Measurements from ENCODE around the gene LITAFD.

The LITAFD gene

DNA sequence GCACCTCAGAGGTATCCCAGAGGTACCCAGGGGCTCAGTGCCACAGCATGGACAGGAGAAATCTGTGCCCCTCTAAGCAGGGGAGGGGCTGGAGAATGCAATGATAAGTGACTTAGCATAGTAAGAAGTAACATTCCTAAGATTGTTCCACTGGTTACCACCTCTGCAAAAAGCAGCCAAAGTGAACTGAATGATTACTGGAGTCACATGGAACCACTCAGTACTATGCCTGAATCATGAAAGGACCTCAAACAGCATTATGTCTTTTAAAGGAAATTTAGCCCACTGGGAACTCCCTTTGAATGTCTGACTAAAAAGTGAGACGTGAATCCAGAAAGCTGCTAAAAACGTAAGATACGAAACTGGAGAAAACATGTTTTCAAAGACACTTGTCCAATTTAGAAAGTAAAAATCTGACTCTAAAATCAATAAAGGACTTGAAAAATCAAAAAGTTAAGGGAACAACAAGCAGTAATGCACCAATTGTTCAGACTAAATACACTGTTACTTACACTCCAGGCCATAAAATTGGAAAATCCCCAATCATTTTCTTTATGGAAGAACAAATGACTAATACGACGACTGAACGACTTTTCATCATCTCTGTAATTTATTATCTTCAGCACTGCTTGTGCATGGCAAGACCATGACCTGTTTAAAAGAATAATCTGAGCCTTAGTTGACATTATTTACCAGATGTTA lies 38.6 kb downstream of the LITAFD start:
- DNase-seq: no peak

DNA sequence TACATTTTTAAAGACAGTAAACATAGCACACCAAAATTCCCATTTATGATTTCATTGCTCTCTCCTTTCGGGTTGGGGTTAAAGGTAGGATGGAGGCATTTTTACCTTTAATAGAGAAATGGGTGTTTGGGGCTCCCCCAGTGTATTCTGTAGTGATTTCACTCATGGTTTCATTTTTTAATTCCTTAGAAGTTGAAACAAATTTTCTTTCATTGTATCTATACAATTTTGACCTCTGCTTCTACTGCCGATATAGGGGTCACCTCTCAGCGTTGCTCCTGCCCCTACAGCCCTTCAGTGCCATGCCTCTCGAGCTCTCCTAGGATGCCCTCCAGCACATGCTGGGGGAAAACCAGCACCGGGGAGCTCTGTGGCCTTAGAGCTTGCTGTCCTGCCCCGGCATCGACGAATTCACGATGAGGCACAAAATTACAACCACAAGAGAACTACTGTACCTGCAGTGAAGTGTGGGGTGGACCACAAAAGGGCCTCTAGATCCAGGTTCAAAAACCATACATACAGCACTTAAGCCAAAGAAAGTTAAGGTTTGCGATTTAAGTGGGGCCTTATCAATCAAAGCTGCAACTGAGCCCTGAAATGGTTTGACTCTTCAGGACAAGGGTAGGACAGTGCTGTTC lies 39.3 kb downstream of the LITAFD start:
- DNase-seq: no peak

DNA sequence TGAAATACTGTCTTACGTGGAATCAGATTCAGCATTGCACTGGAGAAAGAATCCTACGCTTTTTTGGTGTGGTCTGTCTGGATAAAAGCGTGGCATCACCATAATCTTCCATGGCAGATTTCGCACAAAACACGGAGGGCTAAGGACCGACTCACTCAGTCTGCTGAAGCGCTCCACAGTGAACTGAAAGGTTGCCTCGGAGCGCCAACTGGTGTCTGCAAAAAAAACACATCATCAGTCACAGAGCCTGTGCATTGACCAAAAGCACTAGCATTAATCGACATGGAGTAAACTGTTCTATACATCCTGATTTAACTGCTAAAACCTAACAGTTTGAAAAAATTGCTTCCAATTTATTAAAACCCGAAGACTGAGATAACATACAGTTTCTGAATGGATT lies 41.0 kb downstream of the LITAFD start:
- DNase-seq: no peak

GRCh38 chr16:8924214-8924613 lies 42.1 kb downstream of the LITAFD start:
- no peak for DNase-seq

GRCh38 chr16:8925455-8925854 lies 43.3 kb downstream of the LITAFD start:
- DNase-seq: no peak

GRCh38 chr16:8926827-8927226 lies 44.7 kb downstream of the LITAFD start:
- no peak for DNase-seq

- DNase-seq: no peak
Observed at GRCh38 chr16:8928467-8928957, 46.4 kb downstream of the LITAFD start.

GRCh38 chr16:8929086-8929748 lies 47.1 kb downstream of the LITAFD start:
- DNase-seq: no peak

GRCh38 chr16:8931859-8932258 lies 49.7 kb downstream of the LITAFD start:
- no peak for DNase-seq

DNA sequence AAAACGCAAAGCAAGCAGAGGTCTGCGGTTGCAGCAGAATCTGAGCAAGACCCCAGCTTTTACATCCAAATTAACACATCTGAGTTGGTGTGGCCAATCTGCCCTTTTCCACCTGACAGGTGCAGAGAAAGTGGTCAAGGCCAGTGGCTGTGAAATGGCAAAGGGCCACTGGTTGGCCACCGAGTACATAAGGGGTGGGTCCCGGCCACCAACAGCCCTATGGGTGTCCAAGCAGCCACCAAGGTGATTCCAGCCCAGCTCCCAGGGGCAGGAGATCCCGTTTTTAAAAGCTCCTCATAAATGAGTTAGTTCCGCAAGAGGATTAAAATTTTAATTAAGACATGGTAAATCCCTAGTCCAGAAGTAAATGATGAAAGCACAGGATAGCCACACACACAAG lies 52.5 kb downstream of the LITAFD start:
- DNase-seq: no peak

Measured in NCI-H1694 (cell line).